ENCODE results near the gene CDK13.

CDK13 gene

GRCh38 chr7:39927018-39927417 lies 23.0 kb upstream of the CDK13 start:
- TF ChIP-seq SNAI2 (CRISPR knock-in tag; IDR thresholded peaks at IDR 0.05) (no peak), TOX (CRISPR knock-in tag; IDR thresholded peaks at IDR 0.05; ENCODE audit: borderline replicate concordance) (no peak), PATZ1 (CRISPR knock-in tag; IDR thresholded peaks at IDR 0.05; ENCODE audit: borderline replicate concordance) (no peak), ZC3H10 (CRISPR knock-in tag; IDR thresholded peaks at IDR 0.05) (no peak), TCF4 (CRISPR knock-in tag; IDR thresholded peaks at IDR 0.05; ENCODE audit: borderline replicate concordance) (no peak), ZFP3 (CRISPR knock-in tag; IDR thresholded peaks at IDR 0.05) (no peak), ZNF8 (CRISPR knock-in tag; IDR thresholded peaks at IDR 0.05) (no peak), OSR1 (CRISPR knock-in tag; IDR thresholded peaks at IDR 0.05) (no peak), ARNTL (CRISPR knock-in tag; IDR thresholded peaks at IDR 0.05; ENCODE audit: borderline replicate concordance, low read depth) (no peak), RARB (CRISPR knock-in tag; IDR thresholded peaks at IDR 0.05) (no peak), BACH2 (CRISPR knock-in tag; IDR thresholded peaks at IDR 0.05; ENCODE audit: borderline replicate concordance) (no peak), CSDC2 (CRISPR knock-in tag; IDR thresholded peaks at IDR 0.05) (no peak), GLIS3 (CRISPR knock-in tag; IDR thresholded peaks at IDR 0.05) (no peak), ISL1 (CRISPR knock-in tag; IDR thresholded peaks at IDR 0.05) (no peak)
- TF ChIP-seq, protein P1, sequence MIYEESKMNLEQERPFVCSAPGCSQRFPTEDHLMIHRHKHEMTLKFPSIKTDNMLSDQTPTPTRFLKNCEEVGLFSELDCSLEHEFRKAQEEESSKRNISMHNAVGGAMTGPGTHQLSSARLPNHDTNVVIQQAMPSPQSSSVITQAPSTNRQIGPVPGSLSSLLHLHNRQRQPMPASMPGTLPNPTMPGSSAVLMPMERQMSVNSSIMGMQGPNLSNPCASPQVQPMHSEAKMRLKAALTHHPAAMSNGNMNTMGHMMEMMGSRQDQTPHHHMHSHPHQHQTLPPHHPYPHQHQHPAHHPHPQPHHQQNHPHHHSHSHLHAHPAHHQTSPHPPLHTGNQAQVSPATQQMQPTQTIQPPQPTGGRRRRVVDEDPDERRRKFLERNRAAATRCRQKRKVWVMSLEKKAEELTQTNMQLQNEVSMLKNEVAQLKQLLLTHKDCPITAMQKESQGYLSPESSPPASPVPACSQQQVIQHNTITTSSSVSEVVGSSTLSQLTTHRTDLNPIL (CRISPR knock-in tag; IDR thresholded peaks at IDR 0.05; ENCODE audit: low read depth), result no peak
- TF ChIP-seq, protein P2, sequence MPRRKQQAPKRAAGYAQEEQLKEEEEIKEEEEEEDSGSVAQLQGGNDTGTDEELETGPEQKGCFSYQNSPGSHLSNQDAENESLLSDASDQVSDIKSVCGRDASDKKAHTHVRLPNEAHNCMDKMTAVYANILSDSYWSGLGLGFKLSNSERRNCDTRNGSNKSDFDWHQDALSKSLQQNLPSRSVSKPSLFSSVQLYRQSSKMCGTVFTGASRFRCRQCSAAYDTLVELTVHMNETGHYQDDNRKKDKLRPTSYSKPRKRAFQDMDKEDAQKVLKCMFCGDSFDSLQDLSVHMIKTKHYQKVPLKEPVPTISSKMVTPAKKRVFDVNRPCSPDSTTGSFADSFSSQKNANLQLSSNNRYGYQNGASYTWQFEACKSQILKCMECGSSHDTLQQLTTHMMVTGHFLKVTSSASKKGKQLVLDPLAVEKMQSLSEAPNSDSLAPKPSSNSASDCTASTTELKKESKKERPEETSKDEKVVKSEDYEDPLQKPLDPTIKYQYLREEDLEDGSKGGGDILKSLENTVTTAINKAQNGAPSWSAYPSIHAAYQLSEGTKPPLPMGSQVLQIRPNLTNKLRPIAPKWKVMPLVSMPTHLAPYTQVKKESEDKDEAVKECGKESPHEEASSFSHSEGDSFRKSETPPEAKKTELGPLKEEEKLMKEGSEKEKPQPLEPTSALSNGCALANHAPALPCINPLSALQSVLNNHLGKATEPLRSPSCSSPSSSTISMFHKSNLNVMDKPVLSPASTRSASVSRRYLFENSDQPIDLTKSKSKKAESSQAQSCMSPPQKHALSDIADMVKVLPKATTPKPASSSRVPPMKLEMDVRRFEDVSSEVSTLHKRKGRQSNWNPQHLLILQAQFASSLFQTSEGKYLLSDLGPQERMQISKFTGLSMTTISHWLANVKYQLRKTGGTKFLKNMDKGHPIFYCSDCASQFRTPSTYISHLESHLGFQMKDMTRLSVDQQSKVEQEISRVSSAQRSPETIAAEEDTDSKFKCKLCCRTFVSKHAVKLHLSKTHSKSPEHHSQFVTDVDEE (CRISPR knock-in tag; IDR thresholded peaks at IDR 0.05), result no peak
- ATAC-seq, result no peak

GRCh38 chr7:39934132-39934531 lies 15.9 kb upstream of the CDK13 start:
- no peak for TF ChIP-seq ZC3H10 (CRISPR knock-in tag; IDR thresholded peaks at IDR 0.05)
- no peak for TF ChIP-seq ISL1 (CRISPR knock-in tag; IDR thresholded peaks at IDR 0.05)
- no peak for TF ChIP-seq TOX (CRISPR knock-in tag; IDR thresholded peaks at IDR 0.05; ENCODE audit: borderline replicate concordance)
- TF ChIP-seq PATZ1 (CRISPR knock-in tag; IDR thresholded peaks at IDR 0.05; ENCODE audit: borderline replicate concordance), result no peak
- no peak for TF ChIP-seq ESRRG (CRISPR knock-in tag; IDR thresholded peaks at IDR 0.05)
- no peak for TF ChIP-seq ARNTL (CRISPR knock-in tag; IDR thresholded peaks at IDR 0.05; ENCODE audit: borderline replicate concordance, low read depth)
- no peak for TF ChIP-seq ZFP30 (CRISPR knock-in tag; IDR thresholded peaks at IDR 0.05)
- no peak for TF ChIP-seq CSDC2 (CRISPR knock-in tag; IDR thresholded peaks at IDR 0.05)
- no peak for TF ChIP-seq ZNF70 (CRISPR knock-in tag; IDR thresholded peaks at IDR 0.05)
- TF ChIP-seq, protein P2 (CRISPR knock-in tag; IDR thresholded peaks at IDR 0.05), result no peak
- TF ChIP-seq SNAI2 (CRISPR knock-in tag; IDR thresholded peaks at IDR 0.05), result no peak
- ATAC-seq, result no peak

GRCh38 chr7:39936761-39937160 lies 13.3 kb upstream of the CDK13 start:
- no peak for TF ChIP-seq ARNTL (CRISPR knock-in tag; IDR thresholded peaks at IDR 0.05; ENCODE audit: borderline replicate concordance, low read depth)
- TF ChIP-seq, protein P3, sequence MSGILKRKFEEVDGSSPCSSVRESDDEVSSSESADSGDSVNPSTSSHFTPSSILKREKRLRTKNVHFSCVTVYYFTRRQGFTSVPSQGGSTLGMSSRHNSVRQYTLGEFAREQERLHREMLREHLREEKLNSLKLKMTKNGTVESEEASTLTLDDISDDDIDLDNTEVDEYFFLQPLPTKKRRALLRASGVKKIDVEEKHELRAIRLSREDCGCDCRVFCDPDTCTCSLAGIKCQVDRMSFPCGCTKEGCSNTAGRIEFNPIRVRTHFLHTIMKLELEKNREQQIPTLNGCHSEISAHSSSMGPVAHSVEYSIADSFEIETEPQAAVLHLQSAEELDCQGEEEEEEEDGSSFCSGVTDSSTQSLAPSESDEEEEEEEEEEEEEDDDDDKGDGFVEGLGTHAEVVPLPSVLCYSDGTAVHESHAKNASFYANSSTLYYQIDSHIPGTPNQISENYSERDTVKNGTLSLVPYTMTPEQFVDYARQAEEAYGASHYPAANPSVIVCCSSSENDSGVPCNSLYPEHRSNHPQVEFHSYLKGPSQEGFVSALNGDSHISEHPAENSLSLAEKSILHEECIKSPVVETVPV (CRISPR knock-in tag; IDR thresholded peaks at IDR 0.05), result no peak
- ATAC-seq, result no peak
